GM12878 (cell line): ENCODE results near the gene ASZ1.

ENCODE experiments used
- DPF2 ChIP-seq: fragments of 450-650 bp; IDR thresholded peaks from 2 replicates; pipeline ENCODE4 v1.6.1; 2017; ENCODE audit warnings: mild to moderate bottlenecking
- EP300 ChIP-seq, 2 experiments: fragments of 150-350 bp in 1 of 2; IDR thresholded peaks; 2 replicates each; pipeline ENCODE4 v1.6.1; 2011 to 2012; ENCODE audit warnings: low read depth in 2 of 2, low read length in 2 of 2, borderline replicate concordance in 1 of 2, improper control_type of control experiment in 1 of 2, inconsistent platforms in 1 of 2; ENCODE audit not compliant: control insufficient read depth in 1 of 2
- EZH2 ChIP-seq: IDR thresholded peaks from 2 replicates; pipeline ENCODE4 v1.6.1; 2012; ENCODE audit warnings: low read depth, mild to moderate bottlenecking, control low read depth, inconsistent platforms, low read length, borderline replicate concordance; ENCODE audit not compliant: control insufficient read depth
- TF ChIP-seq, protein P1 (sequence below): fragments of 450-650 bp; IDR thresholded peaks from 2 replicates; pipeline ENCODE4 v1.6.1; 2014; ENCODE audit warnings: mild to moderate bottlenecking

DNA sequence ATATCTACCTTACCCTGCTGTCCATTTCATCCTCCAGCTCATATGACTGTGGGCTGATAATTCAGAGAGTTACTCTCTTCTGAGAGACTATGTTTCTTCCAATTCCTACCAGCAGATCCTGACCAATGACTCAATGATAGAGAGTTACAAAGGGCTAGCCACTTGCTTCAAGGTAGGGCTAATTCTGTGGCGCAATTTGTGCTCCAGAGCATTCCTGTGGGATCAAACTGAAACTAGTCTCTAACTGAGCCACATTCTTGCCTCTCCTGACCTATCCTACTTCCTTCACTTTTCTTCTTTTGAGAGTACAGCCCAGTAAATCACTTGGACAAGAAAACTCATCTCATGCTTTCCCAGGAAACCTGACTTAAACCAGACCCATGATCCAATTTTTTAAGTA is 17.9 kb upstream of the ASZ1 start:
- TF ChIP-seq EZH2 (no peak), EP300 (IDR thresholded peaks at IDR 0.05; ENCODE audit: borderline replicate concordance in 1 of 2, control insufficient read depth in 1 of 2, low read depth in 2 of 2, low read length in 2 of 2) (no peak), DPF2 (no peak)
- TF ChIP-seq, protein P1, sequence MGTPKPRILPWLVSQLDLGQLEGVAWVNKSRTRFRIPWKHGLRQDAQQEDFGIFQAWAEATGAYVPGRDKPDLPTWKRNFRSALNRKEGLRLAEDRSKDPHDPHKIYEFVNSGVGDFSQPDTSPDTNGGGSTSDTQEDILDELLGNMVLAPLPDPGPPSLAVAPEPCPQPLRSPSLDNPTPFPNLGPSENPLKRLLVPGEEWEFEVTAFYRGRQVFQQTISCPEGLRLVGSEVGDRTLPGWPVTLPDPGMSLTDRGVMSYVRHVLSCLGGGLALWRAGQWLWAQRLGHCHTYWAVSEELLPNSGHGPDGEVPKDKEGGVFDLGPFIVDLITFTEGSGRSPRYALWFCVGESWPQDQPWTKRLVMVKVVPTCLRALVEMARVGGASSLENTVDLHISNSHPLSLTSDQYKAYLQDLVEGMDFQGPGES = no peak
